ENCODE results near the gene IFI27L1.

The IFI27L1 gene

GRCh38 chr14:94127330-94127729 is 46.2 kb downstream of the IFI27L1 start:
- H3K4me3 ChIP-seq (ENCODE audit: control insufficient read depth, low read depth, low read length): no peak overlapping the region
- DNase-seq (ENCODE audit: low read depth): no peak
- TF ChIP-seq, protein P1, sequence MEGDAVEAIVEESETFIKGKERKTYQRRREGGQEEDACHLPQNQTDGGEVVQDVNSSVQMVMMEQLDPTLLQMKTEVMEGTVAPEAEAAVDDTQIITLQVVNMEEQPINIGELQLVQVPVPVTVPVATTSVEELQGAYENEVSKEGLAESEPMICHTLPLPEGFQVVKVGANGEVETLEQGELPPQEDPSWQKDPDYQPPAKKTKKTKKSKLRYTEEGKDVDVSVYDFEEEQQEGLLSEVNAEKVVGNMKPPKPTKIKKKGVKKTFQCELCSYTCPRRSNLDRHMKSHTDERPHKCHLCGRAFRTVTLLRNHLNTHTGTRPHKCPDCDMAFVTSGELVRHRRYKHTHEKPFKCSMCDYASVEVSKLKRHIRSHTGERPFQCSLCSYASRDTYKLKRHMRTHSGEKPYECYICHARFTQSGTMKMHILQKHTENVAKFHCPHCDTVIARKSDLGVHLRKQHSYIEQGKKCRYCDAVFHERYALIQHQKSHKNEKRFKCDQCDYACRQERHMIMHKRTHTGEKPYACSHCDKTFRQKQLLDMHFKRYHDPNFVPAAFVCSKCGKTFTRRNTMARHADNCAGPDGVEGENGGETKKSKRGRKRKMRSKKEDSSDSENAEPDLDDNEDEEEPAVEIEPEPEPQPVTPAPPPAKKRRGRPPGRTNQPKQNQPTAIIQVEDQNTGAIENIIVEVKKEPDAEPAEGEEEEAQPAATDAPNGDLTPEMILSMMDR (conservative IDR thresholded peaks at IDR 0.05; ENCODE audit: control insufficient read depth, insufficient read depth, low read depth, low read length): no peak

DNA sequence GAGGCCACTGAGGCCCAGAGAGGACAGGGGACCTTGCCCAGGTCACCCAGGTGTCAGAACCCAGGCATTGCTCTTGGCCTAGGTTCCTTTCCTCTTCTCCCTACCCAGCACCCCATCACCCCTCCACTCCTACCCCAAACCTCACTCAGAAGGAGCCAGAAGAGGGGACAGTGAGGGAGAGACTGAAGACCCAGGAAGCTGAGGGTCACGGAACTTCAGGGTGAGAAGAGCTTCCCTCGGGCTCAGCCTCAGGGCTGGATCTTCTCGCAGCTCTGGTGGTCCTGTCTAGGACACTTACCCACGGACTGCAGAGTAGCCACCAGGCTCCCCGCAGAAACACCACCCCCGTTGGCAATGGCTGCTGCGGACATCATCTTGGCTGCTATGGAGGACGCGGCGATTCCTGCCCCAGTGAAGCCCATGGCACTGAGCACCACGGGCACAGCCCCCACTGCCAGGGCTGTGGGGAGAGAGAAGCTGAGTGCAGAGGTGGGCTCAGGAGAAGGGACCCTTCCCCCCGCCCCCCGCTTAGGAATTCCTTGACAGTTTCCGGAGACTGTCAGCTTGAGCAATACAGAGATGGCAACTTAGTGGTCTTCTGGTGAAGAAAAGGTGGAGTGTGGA is 47.2 kb downstream of the IFI27L1 start:
- TF ChIP-seq, protein P1 (conservative IDR thresholded peaks at IDR 0.05; ENCODE audit: control insufficient read depth, insufficient read depth, low read depth, low read length): no peak
- peak overlapping the region; percentile 63 for H3K4me3 ChIP-seq (ENCODE audit: control insufficient read depth, low read depth, low read length)
- no peak for DNase-seq (ENCODE audit: low read depth)

GRCh38 chr14:94129111-94129757 is 48.1 kb downstream of the IFI27L1 start, which contains the start of gene IFI27L2:
Gene IFI27L2 (minus strand): TSS chr14:94129604. CDS start chr14:94129564, 40 bp downstream.
- TF ChIP-seq, protein P1 (conservative IDR thresholded peaks at IDR 0.05; ENCODE audit: control insufficient read depth, insufficient read depth, low read depth, low read length): peak; percentile 24
- peak; percentile 82 for DNase-seq (ENCODE audit: low read depth)
- peak within 1 kb of the TSS; percentile 63 for H3K4me3 ChIP-seq (ENCODE audit: control insufficient read depth, low read depth, low read length)

GRCh38 chr14:94129758-94130414 is 48.8 kb downstream of the IFI27L1 start:
- peak; percentile 75 for DNase-seq (ENCODE audit: low read depth)
- TF ChIP-seq, protein P1 (conservative IDR thresholded peaks at IDR 0.05; ENCODE audit: control insufficient read depth, insufficient read depth, low read depth, low read length): no peak
- H3K4me3 ChIP-seq (ENCODE audit: control insufficient read depth, low read depth, low read length): peak overlapping the region; percentile 63

- TF ChIP-seq, protein P1 (conservative IDR thresholded peaks at IDR 0.05; ENCODE audit: control insufficient read depth, insufficient read depth, low read depth, low read length): peak; percentile 78
- peak; percentile 75 for DNase-seq (ENCODE audit: low read depth)
- no peak overlapping the region for H3K4me3 ChIP-seq (ENCODE audit: control insufficient read depth, low read depth, low read length)
These were observed 51.3 kb downstream of the IFI27L1 start for GRCh38 chr14:94132285-94132887.

- DNase-seq (ENCODE audit: low read depth): no peak
- TF ChIP-seq, protein P1 (conservative IDR thresholded peaks at IDR 0.05; ENCODE audit: control insufficient read depth, insufficient read depth, low read depth, low read length): no peak
- H3K4me3 ChIP-seq (ENCODE audit: control insufficient read depth, low read depth, low read length): no peak overlapping the region
These were observed 54.4 kb downstream of the IFI27L1 start for GRCh38 chr14:94135476-94135875.

All from fibroblast of mammary gland (primary cell).